Fibroblast of the aortic adventitia (primary cell): ENCODE results near the gene RNF34. TPM values are rescaled to one million over a fixed set of nuclear protein-coding genes. Genes with fewer than 3 reads are reported as not detected.

Experiments used
- DNase-seq: peaks from one replicate; pipeline ENCODE4 v3.0.0-alpha.2; 2010; ENCODE audit warnings: low read depth
- H3K4me3 ChIP-seq: 2 replicates; pipeline ENCODE4 v1.5.1; 2011; ENCODE audit warnings: low read depth, mild to moderate bottlenecking, control low read depth, low read length, moderate library complexity
- CTCF ChIP-seq: IDR thresholded peaks from 2 replicates; pipeline ENCODE4 v1.5.1; 2011; ENCODE audit warnings: mild to moderate bottlenecking, low read length, control low read depth, inconsistent platforms; ENCODE audit not compliant: insufficient read depth
- total RNA-seq: library from RNA; depleted of rRNA; stranded (reverse); fragments of >200 nt; gene quantifications from 2 replicates; pipeline ENCODE4 v1.2.3, GENCODE V29; 2012; ENCODE audit warnings: low replicate concordance

RNF34 gene
- total RNA-seq, 1 donor, result 36.9 TPM

- no peak for TF ChIP-seq CTCF
- DNase-seq, result no peak
- H3K4me3 ChIP-seq, result no peak overlapping the region
Observed at GRCh38 chr12:121423682-121424623, 24.0 kb downstream of the RNF34 start.

- no peak for DNase-seq
- no peak overlapping the region for H3K4me3 ChIP-seq
- TF ChIP-seq CTCF, result no peak
Observed at GRCh38 chr12:121424624-121424975, 24.7 kb downstream of the RNF34 start.

GRCh38 chr12:121427556-121428050 lies 27.7 kb downstream of the RNF34 start:
- no peak overlapping the region for H3K4me3 ChIP-seq
- no peak for DNase-seq
- no peak for TF ChIP-seq CTCF

- DNase-seq, result no peak
- no peak for TF ChIP-seq CTCF
Observed at GRCh38 chr12:121428883-121429282, 29.0 kb downstream of the RNF34 start.

GRCh38 chr12:121430833-121431415 lies 31.0 kb downstream of the RNF34 start:
- DNase-seq, result no peak
- H3K4me3 ChIP-seq, result no peak overlapping the region
- no peak for TF ChIP-seq CTCF

More at GRCh38 chr12:121428883-121429282, 29.0 kb downstream of the RNF34 start:
- H3K4me3 ChIP-seq, result no peak overlapping the region

DNA sequence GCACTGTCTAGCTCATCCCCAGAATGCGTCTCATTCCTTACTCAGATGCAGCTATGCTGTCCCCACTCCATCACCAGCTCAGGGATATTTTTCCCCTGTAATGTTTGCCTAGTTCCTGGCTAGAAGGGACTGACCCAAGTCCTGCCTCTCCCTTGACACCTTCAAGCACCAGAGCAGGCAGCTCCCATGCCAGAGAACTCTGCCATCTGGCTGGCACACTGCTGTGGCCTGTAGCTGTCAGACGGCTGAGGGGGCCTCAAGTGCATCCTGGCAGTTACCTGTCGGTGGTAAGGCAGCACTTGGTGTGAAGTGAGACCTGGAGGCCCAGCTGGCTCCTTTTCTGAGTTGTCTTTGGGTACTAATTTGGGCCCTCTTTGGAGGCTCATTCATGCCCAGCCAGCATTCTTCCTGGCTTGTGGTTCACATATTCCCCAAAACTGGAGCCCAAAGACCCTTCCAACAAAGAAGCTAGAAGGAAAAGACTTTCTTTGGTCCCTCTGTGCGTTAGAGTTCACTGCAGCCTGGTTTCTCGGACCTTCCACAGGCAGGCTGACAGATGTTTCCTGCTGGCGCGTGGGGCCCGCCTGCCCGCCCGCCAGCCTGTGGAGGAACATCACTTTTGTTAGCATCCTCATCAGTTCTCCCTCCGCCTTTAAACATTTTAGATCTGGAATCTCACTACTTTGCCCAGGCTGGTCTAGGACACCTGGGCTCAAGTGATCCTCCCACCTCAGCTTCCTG lies 33.0 kb downstream of the RNF34 start:
- H3K4me3 ChIP-seq, result no peak overlapping the region
- TF ChIP-seq CTCF, result no peak
- no peak for DNase-seq
